ENCODE results near the gene FAM131C. TPM values are rescaled to one million over a fixed set of nuclear protein-coding genes. Genes with fewer than 3 reads are reported as not detected.
"Not testable (repeated sequence)": the region's sequence is repeated elsewhere in the genome, so short reads cannot be mapped to it uniquely, and the experiment has no call there.

Gene FAM131C
- total RNA-seq, 1 experiment from 2014 or later = 0.41 TPM

- POLR2A ChIA-PET; H3K4me1 Mint-ChIP-seq (ENCODE audit: low read depth, unreplicated experiment); H3K9me3 Mint-ChIP-seq (ENCODE audit: unreplicated experiment); BruUV-seq (replicated peaks); CTCF ChIA-PET; H3K36me3 ChIP-seq (ENCODE audit: control insufficient read depth, insufficient read depth, low read length); H3K27me3 ChIP-seq (replicated peaks; ENCODE audit: control insufficient read depth, insufficient read depth, low read length); H3K27ac Mint-ChIP-seq (ENCODE audit: unreplicated experiment); H3K4me1 ChIP-seq; DNase-seq; H3K4me3 ChIP-seq (ENCODE audit: low read depth, low read length); H3K36me3 Mint-ChIP-seq (ENCODE audit: insufficient read depth, unreplicated experiment); H3K4me3 Mint-ChIP-seq (ENCODE audit: unreplicated experiment); H3K9me3 ChIP-seq; H3K27me3 Mint-ChIP-seq (ENCODE audit: insufficient read depth, unreplicated experiment): not testable (repeated sequence)
- intact Hi-C loops (cut with micrococcal nuclease; ENCODE audit: unreplicated experiment) = loop anchor here (2.0 kb wide), 1 partner anchor 24 kb away; no protein-coding TSS in a partner anchor
These were observed 40.3 kb downstream of the FAM131C start for GRCh38 chr1:16033103-16033632.

GRCh38 chr1:16032388-16033102 lies 40.9 kb downstream of the FAM131C start:
- DNase-seq = peak; percentile 86
- Histone ChIP-seq H3K4me3 (ENCODE audit: low read depth, low read length) (no peak overlapping the region), H3K4me1 (no peaks in the 10 kb centered on the region), H3K36me3 (ENCODE audit: control insufficient read depth, insufficient read depth, low read length) (no peaks in the 10 kb centered on the region), H3K27me3 (replicated peaks; ENCODE audit: control insufficient read depth, insufficient read depth, low read length) (no peaks in the 10 kb centered on the region), H3K9me3 (no peaks in the 10 kb centered on the region)
- ChIA-PET POLR2A (no interaction called here), CTCF (interaction anchor here (0.6 kb wide), 1 partner anchor 129 kb away, joined by 3 read pairs; no protein-coding TSS in a partner anchor)
- intact Hi-C loops (cut with micrococcal nuclease; ENCODE audit: unreplicated experiment) = loop anchor here (2.0 kb wide), 1 partner anchor 24 kb away; no protein-coding TSS in a partner anchor
- no peaks in the 10 kb centered on the region for H3K9me3 Mint-ChIP-seq (ENCODE audit: unreplicated experiment)
- H3K27me3 Mint-ChIP-seq (ENCODE audit: insufficient read depth, unreplicated experiment) = no peaks in the 10 kb centered on the region
- no peak overlapping the region for H3K4me3 Mint-ChIP-seq (ENCODE audit: unreplicated experiment)
- H3K4me1 Mint-ChIP-seq (ENCODE audit: low read depth, unreplicated experiment) = no peaks in the 10 kb centered on the region
- peaks cover 6% of the 10 kb centered on the region for H3K36me3 Mint-ChIP-seq (ENCODE audit: insufficient read depth, unreplicated experiment)
- BruUV-seq (replicated peaks) = no TSS peak
- H3K27ac Mint-ChIP-seq (ENCODE audit: unreplicated experiment) = no peak overlapping the region
- TF ChIP-seq CTCF (IDR thresholded peaks at IDR 0.05; ENCODE audit: insufficient read depth in 1 of 2, low read depth in 1 of 2, low read length in 1 of 2, severe bottlenecking in 1 of 2, unreplicated experiment in 1 of 2) = peak; percentile 69 to 78

- POLR2A ChIA-PET = no interaction called here
- Mint-ChIP-seq H3K27ac (ENCODE audit: unreplicated experiment) (no peak overlapping the region), H3K27me3 (ENCODE audit: insufficient read depth, unreplicated experiment) (no peaks in the 10 kb centered on the region), H3K4me3 (ENCODE audit: unreplicated experiment) (no peak overlapping the region), H3K4me1 (ENCODE audit: low read depth, unreplicated experiment) (no peaks in the 10 kb centered on the region), H3K36me3 (ENCODE audit: insufficient read depth, unreplicated experiment) (no peaks in the 10 kb centered on the region), H3K9me3 (ENCODE audit: unreplicated experiment) (no peaks in the 10 kb centered on the region)
- H3K27me3 ChIP-seq (replicated peaks; ENCODE audit: control insufficient read depth, insufficient read depth, low read length) = no peaks in the 10 kb centered on the region
- no peaks in the 10 kb centered on the region for H3K9me3 ChIP-seq
- BruUV-seq (replicated peaks) = no TSS peak
- CTCF ChIA-PET = interaction anchor here (0.6 kb wide), 1 partner anchor 130 kb away, joined by 3 read pairs; no protein-coding TSS in a partner anchor
- no peak overlapping the region for H3K4me3 ChIP-seq (ENCODE audit: low read depth, low read length)
- H3K36me3 ChIP-seq (ENCODE audit: control insufficient read depth, insufficient read depth, low read length) = no peaks in the 10 kb centered on the region
- no peak for DNase-seq
- no peaks in the 10 kb centered on the region for H3K4me1 ChIP-seq
- intact Hi-C loops (cut with micrococcal nuclease; ENCODE audit: unreplicated experiment) = no loop called here
- TF ChIP-seq CTCF (IDR thresholded peaks at IDR 0.05; ENCODE audit: insufficient read depth in 1 of 2, low read depth in 1 of 2, low read length in 1 of 2, severe bottlenecking in 1 of 2, unreplicated experiment in 1 of 2) = no peak
These were observed 41.9 kb downstream of the FAM131C start for GRCh38 chr1:16031551-16031950.

All from Caco-2 (cell line).